GM12878 (cell line): Measurements from ENCODE around the gene PHF21B.

ENCODE experiments used
- CTCF ChIP-seq, 3 experiments: IDR thresholded peaks in 2 of 3; conservative IDR thresholded peaks in 1 of 3; 2 replicates each; pipeline ENCODE4 v1.5.1; 2011; ENCODE audit warnings: low read depth in 3 of 3, low read length in 3 of 3, mild to moderate bottlenecking in 3 of 3, control low read depth in 2 of 3, moderate library complexity in 2 of 3, inconsistent platforms in 1 of 3, mixed read lengths in 1 of 3; ENCODE audit not compliant: control insufficient read depth in 2 of 3, insufficient read depth in 1 of 3; ENCODE audit errors: extremely low read depth in 1 of 3
- DPF2 ChIP-seq: fragments of 450-650 bp; IDR thresholded peaks from 2 replicates; pipeline ENCODE4 v1.6.1; 2017; ENCODE audit warnings: mild to moderate bottlenecking
- EGR1 ChIP-seq, 2 experiments: IDR thresholded peaks; 1 replicate in 1 of 2; 2 replicates in 1 of 2; pipeline ENCODE4 v1.6.1; 2011 to 2012; ENCODE audit warnings: low read depth in 2 of 2, low read length in 2 of 2, borderline replicate concordance in 1 of 2, mild to moderate bottlenecking in 1 of 2, moderate library complexity in 1 of 2
- EP300 ChIP-seq, 2 experiments: fragments of 150-350 bp in 1 of 2; IDR thresholded peaks; 2 replicates each; pipeline ENCODE4 v1.6.1; 2011 to 2012; ENCODE audit warnings: low read depth in 2 of 2, low read length in 2 of 2, borderline replicate concordance in 1 of 2, improper control_type of control experiment in 1 of 2, inconsistent platforms in 1 of 2; ENCODE audit not compliant: control insufficient read depth in 1 of 2
- EZH2 ChIP-seq: IDR thresholded peaks from 2 replicates; pipeline ENCODE4 v1.6.1; 2012; ENCODE audit warnings: low read depth, mild to moderate bottlenecking, control low read depth, inconsistent platforms, low read length, borderline replicate concordance; ENCODE audit not compliant: control insufficient read depth
- GABPA ChIP-seq: IDR thresholded peaks from 2 replicates; pipeline ENCODE4 v1.6.1; 2014; ENCODE audit warnings: antibody characterized with exemption, low read depth, mild to moderate bottlenecking, inconsistent platforms
- NFIC ChIP-seq: IDR thresholded peaks from 2 replicates; pipeline ENCODE4 v1.6.1; 2012; ENCODE audit warnings: low read depth, mild to moderate bottlenecking, inconsistent platforms, low read length, moderate library complexity
- NRF1 ChIP-seq: conservative IDR thresholded peaks from 2 replicates; pipeline ENCODE4 v1.6.1; 2011; ENCODE audit warnings: mild to moderate bottlenecking, low read depth, low read length, improper control_type of control experiment
- PKNOX1 ChIP-seq: fragments of 450-650 bp; IDR thresholded peaks from 2 replicates; pipeline ENCODE4 v1.6.1; 2016; ENCODE audit warnings: mild to moderate bottlenecking
- POLR2A ChIP-seq: IDR thresholded peaks from 2 replicates; pipeline ENCODE4 v1.6.1; 2011; ENCODE audit warnings: low read depth, mild to moderate bottlenecking, low read length
- SREBF2 ChIP-seq: IDR thresholded peaks from 2 replicates; pipeline ENCODE4 v1.6.1; 2012; ENCODE audit warnings: mild to moderate bottlenecking, low read length
- YY1 ChIP-seq: IDR thresholded peaks from 2 replicates; pipeline ENCODE4 v1.6.1; 2011; ENCODE audit warnings: low read depth, mild to moderate bottlenecking, low read length
- ZSCAN29 ChIP-seq: fragments of 450-650 bp; IDR thresholded peaks from 2 replicates; pipeline ENCODE4 v1.6.1; 2017; ENCODE audit warnings: mild to moderate bottlenecking, moderate library complexity
- ZZZ3 ChIP-seq: IDR thresholded peaks from 2 replicates; pipeline ENCODE4 v1.6.1; 2011; ENCODE audit warnings: low read depth; ENCODE audit not compliant: control insufficient read depth, insufficient read length

- TF ChIP-seq CTCF (IDR thresholded peaks at IDR 0.05 in 2 of 3, conservative IDR thresholded peaks at IDR 0.05 in 1 of 3; ENCODE audit: control insufficient read depth in 2 of 3, extremely low read depth in 1 of 3, insufficient read depth in 1 of 3, low read depth in 3 of 3, low read length in 3 of 3) (no peak), SREBF2 (no peak), ZSCAN29 (no peak), EP300 (IDR thresholded peaks at IDR 0.05; ENCODE audit: borderline replicate concordance in 1 of 2, control insufficient read depth in 1 of 2, low read depth in 2 of 2, low read length in 2 of 2) (no peak), GABPA (no peak), POLR2A (no peak), EZH2 (no peak), YY1 (no peak), NFIC (no peak), ZZZ3 (no peak), DPF2 (no peak), PKNOX1 (no peak), EGR1 (IDR thresholded peaks at IDR 0.05; ENCODE audit: borderline replicate concordance in 1 of 2, low read depth in 2 of 2, low read length in 2 of 2) (no peak), NRF1 (no peak)
Measured at GRCh38 chr22:44998296-44998695, 11.5 kb downstream of the PHF21B start.
